ENCODE data around the gene PAM. TPM values are rescaled to one million over a fixed set of nuclear protein-coding genes. Genes with fewer than 3 reads are reported as not detected.

Gene PAM
- polyA plus RNA-seq (2012; ENCODE audit: insufficient read depth, insufficient read length, low read depth): 49.8 TPM

DNA sequence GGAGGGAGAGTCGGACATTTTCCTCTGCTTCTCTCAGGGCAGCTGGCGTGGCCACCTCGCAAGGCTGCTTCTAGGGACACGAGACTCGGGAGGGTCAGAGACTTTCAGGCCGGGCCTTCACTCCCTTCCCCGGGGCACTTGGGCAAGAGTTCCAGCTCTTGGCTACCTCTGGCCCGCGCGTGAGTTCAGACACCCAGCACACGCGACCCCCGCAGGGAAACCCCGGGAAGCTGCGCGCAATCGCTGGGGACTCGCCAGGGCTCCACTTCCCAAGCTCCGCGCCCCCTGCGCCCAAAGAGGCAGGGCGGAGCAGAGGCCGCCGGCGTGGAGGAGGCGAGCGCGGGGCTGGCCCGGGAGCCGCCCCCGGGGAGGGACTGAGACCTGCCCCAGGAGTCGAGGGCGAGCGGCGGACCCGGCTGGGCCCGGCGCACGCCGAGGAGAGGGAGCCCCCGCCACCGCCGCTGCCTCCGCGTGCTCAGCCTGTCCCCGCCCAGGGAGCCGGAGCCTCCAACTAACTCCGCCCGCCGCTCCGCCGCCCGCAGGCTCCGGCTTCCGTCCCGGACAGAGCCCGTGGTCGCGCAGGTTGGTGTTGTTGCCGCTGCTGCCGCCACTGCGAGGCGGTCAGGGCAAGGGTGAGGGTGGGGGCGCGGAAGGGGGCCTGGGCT, at the start of gene PAM:
Gene PAM, plus strand, starts transcription at position 539 of the 665 bp plus-strand sequence. CDS start 110,891 bp downstream, outside the sequence.
- Histone ChIP-seq H3K36me3 (no peaks in the 10 kb centered on the region; the same call in 1 of the 2 replicates), H3K4me3 (ENCODE audit: low read depth, low read length) (peak within 1 kb of the TSS; percentile 98), H3K9me3 (no peaks in the 10 kb centered on the region), H3K4me1 (peaks cover 7% of the 10 kb centered on the region), H3K27me3 (no peaks in the 10 kb centered on the region)
- DNase-seq: peak; percentile 90
- TF ChIP-seq, protein P1, sequence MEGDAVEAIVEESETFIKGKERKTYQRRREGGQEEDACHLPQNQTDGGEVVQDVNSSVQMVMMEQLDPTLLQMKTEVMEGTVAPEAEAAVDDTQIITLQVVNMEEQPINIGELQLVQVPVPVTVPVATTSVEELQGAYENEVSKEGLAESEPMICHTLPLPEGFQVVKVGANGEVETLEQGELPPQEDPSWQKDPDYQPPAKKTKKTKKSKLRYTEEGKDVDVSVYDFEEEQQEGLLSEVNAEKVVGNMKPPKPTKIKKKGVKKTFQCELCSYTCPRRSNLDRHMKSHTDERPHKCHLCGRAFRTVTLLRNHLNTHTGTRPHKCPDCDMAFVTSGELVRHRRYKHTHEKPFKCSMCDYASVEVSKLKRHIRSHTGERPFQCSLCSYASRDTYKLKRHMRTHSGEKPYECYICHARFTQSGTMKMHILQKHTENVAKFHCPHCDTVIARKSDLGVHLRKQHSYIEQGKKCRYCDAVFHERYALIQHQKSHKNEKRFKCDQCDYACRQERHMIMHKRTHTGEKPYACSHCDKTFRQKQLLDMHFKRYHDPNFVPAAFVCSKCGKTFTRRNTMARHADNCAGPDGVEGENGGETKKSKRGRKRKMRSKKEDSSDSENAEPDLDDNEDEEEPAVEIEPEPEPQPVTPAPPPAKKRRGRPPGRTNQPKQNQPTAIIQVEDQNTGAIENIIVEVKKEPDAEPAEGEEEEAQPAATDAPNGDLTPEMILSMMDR (IDR thresholded peaks at IDR 0.05; ENCODE audit: low read depth, low read length): no peak

DNA sequence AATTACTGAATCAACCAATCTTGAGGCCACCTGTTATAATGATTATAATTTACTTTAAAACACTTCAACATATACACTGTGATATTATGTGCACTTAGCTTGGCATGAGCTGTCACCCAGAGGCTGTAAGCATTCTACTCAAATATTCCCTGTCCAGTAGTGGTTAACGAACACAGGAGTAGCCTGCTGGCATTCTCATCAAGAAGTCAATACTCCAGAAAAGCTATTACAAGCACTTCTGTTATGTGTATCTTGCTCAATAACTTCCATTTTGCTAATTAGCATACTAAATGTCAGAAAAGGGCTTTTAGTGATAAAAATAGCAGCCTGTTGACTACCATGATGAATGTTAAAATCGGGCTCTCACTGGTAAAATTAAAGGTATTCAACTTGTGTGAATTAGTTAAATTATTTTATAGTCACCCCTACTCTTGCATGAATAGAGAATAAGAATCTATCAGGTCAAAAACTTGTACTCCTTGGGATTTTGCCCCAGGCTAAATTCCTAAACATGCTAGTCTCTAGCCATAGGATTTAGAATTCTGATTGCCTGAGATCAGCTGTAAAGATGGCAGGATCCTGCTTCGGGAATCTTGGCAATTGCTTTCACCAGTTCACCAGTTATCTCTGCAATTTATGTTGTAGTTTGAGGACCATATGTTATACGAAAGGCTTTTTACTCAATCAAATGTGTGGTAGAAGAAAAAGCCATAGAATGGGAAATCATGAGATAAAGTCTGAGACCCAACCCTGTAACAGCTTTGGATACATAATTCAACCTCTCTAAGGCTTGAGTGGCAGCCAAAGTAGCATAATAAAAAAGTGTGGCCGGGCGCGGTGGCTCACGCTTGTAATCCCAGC, 43.4 kb upstream of the PAM start:
- Histone ChIP-seq H3K27me3 (no peaks in the 10 kb centered on the region), H3K9me3 (no peaks in the 10 kb centered on the region), H3K4me3 (ENCODE audit: low read depth, low read length) (no peak overlapping the region), H3K4me1 (no peaks in the 10 kb centered on the region; the same call in 1 of the 2 replicates), H3K36me3 (no peaks in the 10 kb centered on the region)
- TF ChIP-seq, protein P1 (IDR thresholded peaks at IDR 0.05; ENCODE audit: low read depth, low read length): no peak
- DNase-seq: no peak

DNA sequence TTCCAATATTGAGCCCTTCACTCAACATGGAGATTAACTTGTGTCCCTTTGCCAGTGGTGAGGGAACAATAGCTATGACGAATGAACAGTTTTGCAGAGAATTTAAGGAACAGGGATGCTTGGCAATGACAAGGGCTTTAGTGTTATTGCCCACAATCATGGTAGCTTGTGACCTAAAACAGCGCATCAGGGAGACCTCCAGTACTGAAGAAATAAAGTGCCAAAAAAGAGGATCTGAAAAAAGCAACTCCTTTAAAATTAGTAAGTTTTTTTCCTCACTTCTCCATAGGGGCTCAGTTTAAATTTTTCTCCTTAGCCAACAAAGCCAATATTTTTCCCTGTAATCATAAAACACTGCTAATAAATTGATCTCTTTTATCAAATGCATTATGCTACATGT, 41.8 kb upstream of the PAM start:
- H3K9me3 ChIP-seq: no peaks in the 10 kb centered on the region
- no peak for DNase-seq
- H3K36me3 ChIP-seq: no peaks in the 10 kb centered on the region
- TF ChIP-seq, protein P1 (IDR thresholded peaks at IDR 0.05; ENCODE audit: low read depth, low read length): no peak
- no peaks in the 10 kb centered on the region for H3K27me3 ChIP-seq
- no peak overlapping the region for H3K4me3 ChIP-seq (ENCODE audit: low read depth, low read length)
- no peaks in the 10 kb centered on the region; the same call in 1 of the 2 replicates for H3K4me1 ChIP-seq

DNA sequence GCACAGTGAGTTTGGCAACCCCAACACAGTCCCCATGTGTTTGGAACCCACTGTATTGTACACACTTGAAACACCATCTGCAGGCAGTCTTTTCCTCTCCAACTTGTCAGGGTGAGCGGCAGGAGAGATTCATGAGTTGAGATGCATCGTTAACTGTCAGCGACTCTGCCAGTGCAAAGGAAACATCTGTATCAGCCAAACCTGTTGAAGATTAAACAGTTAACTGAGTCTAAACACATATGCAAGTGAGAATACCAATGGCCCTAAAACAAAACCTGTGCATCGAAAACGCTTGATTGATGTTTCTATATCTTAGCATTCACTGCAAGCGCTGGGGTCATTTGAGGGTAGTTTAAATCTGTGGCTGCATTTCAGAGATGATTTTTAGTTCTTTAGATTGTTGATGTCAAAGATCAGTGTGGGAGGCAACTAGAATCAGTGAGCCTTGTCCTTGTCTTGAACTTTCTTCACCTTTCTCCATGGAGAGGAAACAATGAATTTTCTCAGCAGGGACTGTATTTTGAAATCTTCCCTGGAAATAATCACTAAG, 41.3 kb upstream of the PAM start:
- TF ChIP-seq, protein P1 (IDR thresholded peaks at IDR 0.05; ENCODE audit: low read depth, low read length): no peak
- Histone ChIP-seq H3K4me3 (ENCODE audit: low read depth, low read length) (no peak overlapping the region), H3K9me3 (no peaks in the 10 kb centered on the region), H3K4me1 (no peaks in the 10 kb centered on the region; the same call in 1 of the 2 replicates), H3K27me3 (no peaks in the 10 kb centered on the region), H3K36me3 (no peaks in the 10 kb centered on the region)
- DNase-seq: no peak

DNA sequence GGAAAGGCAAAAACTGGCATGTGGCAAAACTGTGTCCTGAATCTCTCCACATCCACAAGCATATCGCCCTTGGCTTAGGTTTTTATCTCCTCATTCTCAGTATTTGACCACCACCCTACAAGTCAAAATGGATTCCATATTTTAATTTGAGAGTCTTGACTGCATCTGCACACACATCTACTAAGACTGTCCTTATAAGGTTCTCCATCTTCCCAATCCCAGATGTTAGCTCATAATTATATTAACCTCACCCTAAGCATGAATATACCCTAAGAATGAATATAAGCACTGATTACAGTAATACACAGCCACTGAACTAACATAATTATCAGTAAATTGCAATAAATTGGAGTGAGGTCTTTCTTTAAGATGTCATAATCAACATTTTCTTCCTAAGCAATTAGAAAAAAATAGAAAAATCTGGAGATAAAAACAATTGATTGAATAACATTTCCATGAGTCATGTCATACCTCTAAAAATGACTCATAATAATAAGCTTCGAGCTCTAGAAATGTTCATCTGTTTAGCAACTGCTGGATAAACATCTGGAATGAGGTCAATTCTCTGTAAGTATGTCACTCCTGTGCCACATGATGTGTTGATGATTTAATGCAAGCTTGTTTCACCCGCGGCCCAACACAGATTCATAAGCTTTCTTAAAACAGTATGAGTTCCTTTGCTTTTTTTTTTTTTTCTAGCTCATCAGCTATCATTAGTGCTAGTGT, 39.9 kb upstream of the PAM start:
- H3K4me1 ChIP-seq: no peaks in the 10 kb centered on the region; the same call in 1 of the 2 replicates
- TF ChIP-seq, protein P1 (IDR thresholded peaks at IDR 0.05; ENCODE audit: low read depth, low read length): no peak
- no peak for DNase-seq
- H3K4me3 ChIP-seq (ENCODE audit: low read depth, low read length): no peak overlapping the region
- no peaks in the 10 kb centered on the region for H3K9me3 ChIP-seq
- no peaks in the 10 kb centered on the region for H3K36me3 ChIP-seq
- H3K27me3 ChIP-seq: no peaks in the 10 kb centered on the region

All from BE2C (cell line).